Measurements from ENCODE around the gene AQP1. TPM values are rescaled to one million over a fixed set of nuclear protein-coding genes. Genes with fewer than 3 reads are reported as not detected.

AQP1 gene
- total RNA-seq, 4 donors from 2014 or later, result 12.4 to 86.5 (median 71.5) TPM

GRCh38 chr7:30921540-30922401 lies 10.1 kb downstream of the AQP1 start:
- H3K4me1 ChIP-seq, result peaks cover 0 to 25% (median 0%) of the 10 kb centered on the region in 4 donors
- H3K4me3 ChIP-seq, result no peak overlapping the region
- no peaks in the 10 kb centered on the region for H3K9me3 ChIP-seq
- TF ChIP-seq CTCF (IDR thresholded peaks at IDR 0.05) (no peak), POLR2A (IDR thresholded peaks at IDR 0.05) (no peak)
- H3K36me3 ChIP-seq, result peaks cover 0 to 19% (median 0%) of the 10 kb centered on the region in 3 donors
- H3K27me3 ChIP-seq, result no peaks in the 10 kb centered on the region
- peak in 2 of 3 donors; percentile 34 to 46 for DNase-seq
- peak overlapping the region in 1 of 4 donors; percentile 3 for H3K27ac ChIP-seq

GRCh38 chr7:30922596-30922995 lies 10.9 kb downstream of the AQP1 start:
- Histone ChIP-seq H3K36me3 (peaks cover 0 to 19% (median 0%) of the 10 kb centered on the region in 3 donors), H3K4me3 (no peak overlapping the region), H3K4me1 (peaks cover 0 to 22% (median 0%) of the 10 kb centered on the region in 4 donors), H3K27me3 (no peaks in the 10 kb centered on the region), H3K9me3 (no peaks in the 10 kb centered on the region), H3K27ac (no peak overlapping the region)
- DNase-seq, result peak in 1 of 3 donors; percentile 34
- TF ChIP-seq CTCF (IDR thresholded peaks at IDR 0.05) (no peak), POLR2A (IDR thresholded peaks at IDR 0.05) (no peak)

- no peaks in the 10 kb centered on the region for H3K27me3 ChIP-seq
- no peak overlapping the region for H3K4me3 ChIP-seq
- no peak overlapping the region for H3K27ac ChIP-seq
- peaks cover 0 to 22% (median 0%) of the 10 kb centered on the region in 4 donors for H3K4me1 ChIP-seq
- TF ChIP-seq POLR2A (IDR thresholded peaks at IDR 0.05) (no peak), CTCF (IDR thresholded peaks at IDR 0.05) (no peak)
- H3K9me3 ChIP-seq, result no peaks in the 10 kb centered on the region
- peaks cover 0 to 19% (median 0%) of the 10 kb centered on the region in 3 donors for H3K36me3 ChIP-seq
- DNase-seq, result peak in 2 of 3 donors; percentile 26 to 28
These were observed 11.5 kb downstream of the AQP1 start for GRCh38 chr7:30923009-30923773.

- Histone ChIP-seq H3K4me1 (peaks cover 0 to 22% (median 0%) of the 10 kb centered on the region in 4 donors), H3K36me3 (peaks cover 0 to 19% (median 0%) of the 10 kb centered on the region in 3 donors), H3K27me3 (no peaks in the 10 kb centered on the region), H3K27ac (no peak overlapping the region), H3K4me3 (no peak overlapping the region), H3K9me3 (no peaks in the 10 kb centered on the region)
- DNase-seq, result peak in 1 of 3 donors; percentile 25
- TF ChIP-seq CTCF (IDR thresholded peaks at IDR 0.05) (no peak), POLR2A (IDR thresholded peaks at IDR 0.05) (no peak)
These were observed 12.2 kb downstream of the AQP1 start for GRCh38 chr7:30923774-30924413.

- no peak for TF ChIP-seq POLR2A (IDR thresholded peaks at IDR 0.05)
- no peak for TF ChIP-seq CTCF (IDR thresholded peaks at IDR 0.05)
- Histone ChIP-seq H3K36me3 (peaks cover 0 to 19% (median 0%) of the 10 kb centered on the region in 3 donors), H3K9me3 (no peaks in the 10 kb centered on the region), H3K27ac (no peak overlapping the region), H3K4me1 (peaks cover 0 to 20% (median 0%) of the 10 kb centered on the region in 4 donors), H3K27me3 (no peaks in the 10 kb centered on the region), H3K4me3 (no peak overlapping the region)
- DNase-seq, result peak in 1 of 3 donors; percentile 26
These were observed 13.0 kb downstream of the AQP1 start for GRCh38 chr7:30924624-30925023.
